Natural killer cell (primary cell): ENCODE data around the gene SH3BP1. TPM values are rescaled to one million over a fixed set of nuclear protein-coding genes. Genes with fewer than 3 reads are reported as not detected.
A peak's percentile ranks its signal among the peaks of the same experiment; 100 is the strongest.

Experiments used
- ATAC-seq, 3 donors: fragments of 150-1000 bp in 2 of 3; fragments of 200-7000 bp in 1 of 3; cut with Tn5 transposase; 1 replicate in 1 of 3; 2 replicates in 2 of 3; pipeline ENCODE4 v1.10.0; 2021; ENCODE audit warnings: mild to moderate bottlenecking in 2 of 3, moderate library complexity in 2 of 3
- DNase-seq, 2 donors: peaks; one replicate each; pipeline versions ENCODE4 v3.0.0 to v3.0.0-alpha.2; 2013 to 2021; ENCODE audit warnings: mixed read lengths in 1 of 2
- H3K27ac ChIP-seq: one replicate; pipeline ENCODE4 v1.5.1; 2013; ENCODE audit warnings: mild to moderate bottlenecking, low read length
- H3K27me3 ChIP-seq: one replicate; pipeline ENCODE4 v1.6.1; 2013; ENCODE audit warnings: low read length; ENCODE audit not compliant: control insufficient read depth, insufficient read depth
- H3K36me3 ChIP-seq: one replicate; pipeline ENCODE4 v1.6.1; 2013; ENCODE audit warnings: low read length; ENCODE audit not compliant: control insufficient read depth, insufficient read depth
- H3K4me1 ChIP-seq: one replicate; pipeline ENCODE4 v1.6.1; 2013; ENCODE audit warnings: low read length; ENCODE audit not compliant: control insufficient read depth, insufficient read depth
- H3K4me3 ChIP-seq: one replicate; pipeline ENCODE4 v1.5.1; 2013; ENCODE audit warnings: low read length
- H3K9me3 ChIP-seq: one replicate; pipeline ENCODE4 v1.6.1; 2013; ENCODE audit warnings: low read length; ENCODE audit not compliant: control insufficient read depth, insufficient read depth
- H3K27ac Mint-ChIP-seq, 2 donors: one replicate each; pipeline ENCODE4 v1.8.0; 2022; ENCODE audit warnings: mild to moderate bottlenecking in 2 of 2, mixed read lengths in 2 of 2, moderate library complexity in 1 of 2
- H3K27me3 Mint-ChIP-seq, 2 donors: one replicate each; pipeline ENCODE4 v1.8.0; 2022; ENCODE audit warnings: low read depth in 2 of 2, mixed read lengths in 2 of 2
- H3K36me3 Mint-ChIP-seq: one replicate; pipeline ENCODE4 v1.8.0; 2022; ENCODE audit warnings: mixed read lengths
- H3K4me1 Mint-ChIP-seq, 2 donors: one replicate each; pipeline ENCODE4 v1.8.0; 2022; ENCODE audit warnings: mixed read lengths in 2 of 2
- H3K4me3 Mint-ChIP-seq: one replicate; pipeline ENCODE4 v1.8.0; 2022; ENCODE audit warnings: mild to moderate bottlenecking, moderate library complexity, mixed read lengths
- H3K9me3 Mint-ChIP-seq, 2 donors: one replicate each; pipeline ENCODE4 v1.8.0; 2022; ENCODE audit warnings: mixed read lengths in 2 of 2
- WGBS: methylation state at CpG from one replicate; pipeline ENCODE4 v1.1.7; 2013; ENCODE audit warnings: missing lambda C conversion rate; ENCODE audit not compliant: insufficient coverage; 5-methylcytosine and 5-hydroxymethylcytosine counted together
- intact Hi-C: fragments of 100-400 bp; cut with micrococcal nuclease; formaldehyde crosslinking; loops from one replicate; pipeline ENCODE4 v1.14.2; 2022
- total RNA-seq, 4 donors: library from RNA; stranded (reverse); fragments of 120-200 nt in 1 of 4; gene quantifications; one replicate each; pipeline versions ENCODE4 v1.2.3 to v1.2.4, GENCODE V29; 2013 to 2022
- TF ChIP-seq, protein P1 (sequence below): fragments of 200-600 bp; IDR thresholded peaks from one replicate; pipeline ENCODE4 v1.8.0; 2022; ENCODE audit warnings: antibody characterized with exemption

The SH3BP1 gene
- total RNA-seq, 3 donors from 2014 or later (not counting 1 experiment from before 2014, with no cell fraction given) = 163 to 189 (median 163) TPM

DNA sequence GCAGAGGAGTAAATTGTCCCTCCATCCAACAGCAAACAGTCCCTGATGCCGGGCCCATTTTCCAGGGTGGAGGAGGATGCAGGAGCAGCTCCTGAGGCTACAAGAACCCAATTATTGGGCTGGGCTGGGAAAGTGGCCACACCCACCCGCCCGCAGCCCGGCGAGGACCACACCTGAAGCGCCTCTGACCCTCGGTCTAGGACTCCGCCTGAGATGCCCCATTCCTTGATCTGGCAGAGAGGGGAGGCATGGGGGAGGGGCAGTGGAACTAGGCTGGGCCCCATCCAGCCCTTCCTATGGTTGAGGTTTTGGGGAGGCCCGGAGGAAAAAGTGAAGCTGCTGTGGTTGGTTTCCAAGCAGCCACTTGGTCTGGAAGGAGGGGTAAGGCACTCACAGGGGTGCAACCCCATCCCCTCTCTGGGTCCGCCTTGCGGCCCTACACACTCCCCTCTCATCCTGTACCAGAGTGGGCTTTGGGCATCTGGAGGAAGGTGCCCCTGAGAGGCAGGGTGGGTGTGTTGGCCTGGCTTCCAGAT lies 33.5 kb downstream of the SH3BP1 start:
- Histone ChIP-seq H3K27me3 (no peaks in the 10 kb centered on the region), H3K36me3 (no peaks in the 10 kb centered on the region), H3K9me3 (no peaks in the 10 kb centered on the region), H3K27ac (no peak overlapping the region), H3K4me3 (no peak overlapping the region), H3K4me1 (peaks cover 57% of the 10 kb centered on the region)
- ATAC-seq (no peak), DNase-seq (no peak)
- intact Hi-C loops = no loop called here
- TF ChIP-seq, protein P1, sequence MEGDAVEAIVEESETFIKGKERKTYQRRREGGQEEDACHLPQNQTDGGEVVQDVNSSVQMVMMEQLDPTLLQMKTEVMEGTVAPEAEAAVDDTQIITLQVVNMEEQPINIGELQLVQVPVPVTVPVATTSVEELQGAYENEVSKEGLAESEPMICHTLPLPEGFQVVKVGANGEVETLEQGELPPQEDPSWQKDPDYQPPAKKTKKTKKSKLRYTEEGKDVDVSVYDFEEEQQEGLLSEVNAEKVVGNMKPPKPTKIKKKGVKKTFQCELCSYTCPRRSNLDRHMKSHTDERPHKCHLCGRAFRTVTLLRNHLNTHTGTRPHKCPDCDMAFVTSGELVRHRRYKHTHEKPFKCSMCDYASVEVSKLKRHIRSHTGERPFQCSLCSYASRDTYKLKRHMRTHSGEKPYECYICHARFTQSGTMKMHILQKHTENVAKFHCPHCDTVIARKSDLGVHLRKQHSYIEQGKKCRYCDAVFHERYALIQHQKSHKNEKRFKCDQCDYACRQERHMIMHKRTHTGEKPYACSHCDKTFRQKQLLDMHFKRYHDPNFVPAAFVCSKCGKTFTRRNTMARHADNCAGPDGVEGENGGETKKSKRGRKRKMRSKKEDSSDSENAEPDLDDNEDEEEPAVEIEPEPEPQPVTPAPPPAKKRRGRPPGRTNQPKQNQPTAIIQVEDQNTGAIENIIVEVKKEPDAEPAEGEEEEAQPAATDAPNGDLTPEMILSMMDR = no peak
- Mint-ChIP-seq H3K27me3 (no peaks in the 10 kb centered on the region), H3K27ac (peak overlapping the region; percentile 57 to 97), H3K9me3 (no peaks in the 10 kb centered on the region), H3K4me1 (peaks cover 18 to 54% of the 10 kb centered on the region in 2 donors), H3K36me3 (no peaks in the 10 kb centered on the region), H3K4me3 (no peak overlapping the region)
- 44% methylated on average over 11 of the region's 11 CpGs for WGBS

DNA sequence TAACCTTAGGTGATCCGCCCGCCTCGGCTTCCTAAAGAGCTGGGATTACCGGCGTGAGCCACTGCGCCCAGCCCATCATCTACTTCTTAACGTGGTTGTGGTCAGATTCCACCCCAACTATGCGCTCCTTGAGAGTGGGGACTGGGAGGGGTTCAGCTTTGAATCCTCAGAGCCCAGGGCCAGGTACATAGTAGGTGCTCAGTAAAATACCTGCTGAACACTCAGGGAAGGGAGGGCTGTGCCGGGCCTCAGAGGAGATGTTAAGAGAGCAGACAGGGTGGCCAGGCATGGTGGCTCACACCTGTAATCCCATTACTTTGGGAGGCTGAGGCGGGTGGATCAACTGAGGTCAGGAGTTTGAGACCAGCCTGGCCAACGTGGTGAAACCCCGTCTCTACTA lies 34.8 kb downstream of the SH3BP1 start:
- H3K36me3 ChIP-seq = peaks cover 2% of the 10 kb centered on the region
- DNase-seq = no peak
- intact Hi-C loops = no loop called here
- Mint-ChIP-seq H3K9me3 (no peaks in the 10 kb centered on the region), H3K36me3 (no peaks in the 10 kb centered on the region), H3K4me1 (peaks cover 21 to 58% of the 10 kb centered on the region in 2 donors), H3K4me3 (no peak overlapping the region), H3K27ac (peak overlapping the region; percentile 94 to 97), H3K27me3 (no peaks in the 10 kb centered on the region)
- 80% methylated on average over 11 of the region's 12 CpGs for WGBS
- TF ChIP-seq, protein P1 = no peak
- H3K27me3 ChIP-seq = no peaks in the 10 kb centered on the region
- H3K4me1 ChIP-seq = peaks cover 67% of the 10 kb centered on the region
- ATAC-seq = no peak
- H3K9me3 ChIP-seq = no peaks in the 10 kb centered on the region
- no peak overlapping the region for H3K4me3 ChIP-seq
- peak overlapping the region; percentile 97 for H3K27ac ChIP-seq

DNA sequence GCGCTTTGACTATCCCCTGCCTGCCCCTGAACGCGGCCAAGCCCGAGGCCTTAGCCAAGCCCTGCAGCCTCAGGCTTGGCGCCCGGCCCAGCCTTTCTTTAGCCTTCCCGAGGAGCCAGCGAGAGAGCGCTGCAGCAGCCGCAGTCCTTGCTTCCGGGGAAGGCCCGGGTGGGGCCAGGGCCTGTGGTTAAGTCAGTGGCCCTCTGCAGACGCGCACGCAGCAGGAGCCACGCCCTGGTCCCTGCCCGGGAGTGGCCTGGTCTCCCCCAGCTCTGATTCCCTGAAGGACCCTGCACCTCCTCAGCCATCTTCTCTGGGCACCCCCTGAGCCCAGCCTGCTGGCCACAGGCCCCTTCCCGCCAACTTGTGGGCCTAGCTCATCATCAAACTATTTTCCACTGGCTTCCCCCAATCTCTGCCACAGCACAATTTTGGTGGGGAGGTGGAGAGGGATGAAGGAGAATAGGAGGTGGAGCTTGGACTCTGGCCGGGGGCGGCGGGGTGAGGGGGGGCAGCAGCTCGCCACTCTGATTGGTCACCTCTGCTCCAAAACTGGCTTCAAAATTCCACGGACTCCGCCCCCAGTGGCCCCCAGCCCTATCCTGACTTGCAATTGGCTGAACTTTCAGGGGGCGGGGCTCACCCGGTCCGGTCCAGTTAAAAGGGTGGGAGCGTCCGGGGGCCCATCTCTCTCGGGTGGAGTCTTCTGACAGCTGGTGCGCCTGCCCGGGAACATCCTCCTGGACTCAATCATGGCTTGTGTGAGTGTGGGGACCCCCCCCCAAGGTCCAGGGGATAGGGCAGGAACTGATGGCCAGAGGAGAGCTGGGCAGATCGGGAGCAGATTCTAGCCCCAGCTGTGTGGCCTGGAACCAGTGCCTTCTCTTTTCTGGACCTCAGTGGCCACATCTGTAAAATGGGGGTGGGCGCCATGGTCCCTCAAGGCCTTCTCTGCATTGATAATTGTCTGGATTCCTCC lies 35.8 kb downstream of the SH3BP1 start, which contains the start of gene LGALS1:
LGALS1 (plus strand) TSS at position 686 of the 979 bp plus-strand sequence; CDS start at position 753, 67 bp downstream.
- Histone ChIP-seq H3K36me3 (peaks cover 5% of the 10 kb centered on the region), H3K27me3 (no peaks in the 10 kb centered on the region), H3K9me3 (no peaks in the 10 kb centered on the region), H3K27ac (peak within 1 kb of the TSS; percentile 97), H3K4me3 (peak within 1 kb of the TSS; percentile 82), H3K4me1 (peaks cover 67% of the 10 kb centered on the region)
- Mint-ChIP-seq H3K36me3 (no peaks in the 10 kb centered on the region), H3K27ac (peak within 1 kb of the TSS; percentile 94 to 97), H3K4me3 (peak within 1 kb of the TSS; percentile 93), H3K9me3 (no peaks in the 10 kb centered on the region), H3K27me3 (no peaks in the 10 kb centered on the region), H3K4me1 (peaks cover 26 to 64% of the 10 kb centered on the region in 2 donors)
- DNase-seq = peak; percentile 54 to 80
- TF ChIP-seq, protein P1 = no peak
- intact Hi-C loops = loop anchor here (5.0 kb wide), 1 partner anchor 68 kb away; the partner anchor contains the start of gene GGA1
- ATAC-seq = peak; percentile 11 to 33 (median 11)
- WGBS = 14% methylated on average over 33 of the region's 34 CpGs
